Prostate gland (tissue), 2 donors: ENCODE results near the gene PTPRD. TPM values are rescaled to one million over a fixed set of nuclear protein-coding genes. Genes with fewer than 3 reads are reported as not detected.

ENCODE experiments used
- DNase-seq: peaks from one replicate; pipeline ENCODE4 v3.0.0-alpha.2; 2019; ENCODE audit warnings: low spot score
- H3K27ac ChIP-seq, 2 donors: fragments of 200-600 bp; sonication (generic); 2 replicates each; pipeline ENCODE4 v1.5.1; 2017 to 2019
- H3K27me3 ChIP-seq: fragments of 200-600 bp; sonication (generic); replicated peaks from 2 replicates; pipeline ENCODE4 v1.5.1; 2019; ENCODE audit not compliant: insufficient read depth
- H3K36me3 ChIP-seq, 2 donors: fragments of 200-600 bp; sonication (generic); 1 replicate in 1 of 2; 2 replicates in 1 of 2; pipeline versions ENCODE4 v1.5.1 to v1.8.1; 2017 to 2019
- H3K4me1 ChIP-seq: fragments of 200-600 bp; sonication (generic); replicated peaks from 2 replicates; pipeline ENCODE4 v1.5.1; 2019
- H3K4me3 ChIP-seq, 2 donors: fragments of 200-600 bp; sonication (generic); 2 replicates each; pipeline ENCODE4 v1.5.1; 2017 to 2019
- H3K9me3 ChIP-seq: fragments of 200-600 bp; sonication (generic); 2 replicates; pipeline ENCODE4 v1.5.1; 2017
- POLR2A ChIP-seq: fragments of 450-650 bp; IDR thresholded peaks from one replicate; pipeline ENCODE4 v1.6.1; 2016; ENCODE audit warnings: antibody characterized with exemption, mild to moderate bottlenecking
- POLR2AphosphoS5 ChIP-seq: sonication (generic); formaldehyde crosslinking; IDR thresholded peaks from one replicate; pipeline ENCODE4 v1.6.1; 2017; ENCODE audit warnings: antibody characterized with exemption
- WGBS: methylation state at CpG from one replicate; pipeline ENCODE4 v1.1.5; 2018; 5-methylcytosine and 5-hydroxymethylcytosine counted together
- intact Hi-C: fragments of 100-400 bp; cut with DNase I; formaldehyde crosslinking; loops from one replicate; pipeline ENCODE4 v1.14.2; 2022
- total RNA-seq, 2 donors: library from RNA; depleted of rRNA; stranded (reverse); fragments of >200 nt; gene quantifications; one replicate each; pipeline ENCODE4 v1.1.0, GENCODE V29; 2016
- TF ChIP-seq, protein P1 (sequence below), 4 experiments: fragments of 200-600 bp in 2 of 4; fragments of 450-650 bp in 2 of 4; sonication (generic) in 2 of 4; IDR thresholded peaks; 1 replicate in 3 of 4; 2 replicates in 1 of 4; pipeline ENCODE4 v1.5.1; 2016 to 2019; ENCODE audit warnings: antibody characterized with exemption in 4 of 4, mild to moderate bottlenecking in 2 of 4, moderate library complexity in 2 of 4

PTPRD gene
- total RNA-seq, 2 donors from 2014 or later = 5.8 to 23.1 TPM

DNA sequence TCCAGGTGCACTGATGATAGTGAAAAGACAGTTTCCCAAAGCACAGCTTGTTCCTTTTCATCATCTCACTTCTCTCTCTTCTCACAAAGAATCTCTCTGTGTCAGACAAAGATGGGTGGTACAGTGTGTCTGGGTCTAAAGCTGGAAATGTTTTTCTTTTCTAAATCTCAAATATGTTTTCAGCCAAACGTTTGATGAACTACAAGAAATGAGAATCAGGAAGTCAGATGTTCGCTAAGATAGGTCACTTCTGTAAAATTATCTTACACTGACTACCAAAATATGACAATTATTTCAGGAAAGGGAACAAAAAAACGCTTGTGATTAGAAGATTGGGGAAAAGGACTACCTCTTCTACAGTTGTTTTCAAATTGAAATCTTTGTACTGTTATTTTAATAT is 708.8 kb downstream of the PTPRD start:
- H3K27me3 ChIP-seq = no peaks in the 10 kb centered on the region
- TF ChIP-seq, protein P1, sequence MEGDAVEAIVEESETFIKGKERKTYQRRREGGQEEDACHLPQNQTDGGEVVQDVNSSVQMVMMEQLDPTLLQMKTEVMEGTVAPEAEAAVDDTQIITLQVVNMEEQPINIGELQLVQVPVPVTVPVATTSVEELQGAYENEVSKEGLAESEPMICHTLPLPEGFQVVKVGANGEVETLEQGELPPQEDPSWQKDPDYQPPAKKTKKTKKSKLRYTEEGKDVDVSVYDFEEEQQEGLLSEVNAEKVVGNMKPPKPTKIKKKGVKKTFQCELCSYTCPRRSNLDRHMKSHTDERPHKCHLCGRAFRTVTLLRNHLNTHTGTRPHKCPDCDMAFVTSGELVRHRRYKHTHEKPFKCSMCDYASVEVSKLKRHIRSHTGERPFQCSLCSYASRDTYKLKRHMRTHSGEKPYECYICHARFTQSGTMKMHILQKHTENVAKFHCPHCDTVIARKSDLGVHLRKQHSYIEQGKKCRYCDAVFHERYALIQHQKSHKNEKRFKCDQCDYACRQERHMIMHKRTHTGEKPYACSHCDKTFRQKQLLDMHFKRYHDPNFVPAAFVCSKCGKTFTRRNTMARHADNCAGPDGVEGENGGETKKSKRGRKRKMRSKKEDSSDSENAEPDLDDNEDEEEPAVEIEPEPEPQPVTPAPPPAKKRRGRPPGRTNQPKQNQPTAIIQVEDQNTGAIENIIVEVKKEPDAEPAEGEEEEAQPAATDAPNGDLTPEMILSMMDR (IDR thresholded peaks at IDR 0.05) = no peak
- no peak for TF ChIP-seq POLR2AphosphoS5
- no peak for TF ChIP-seq POLR2A
- DNase-seq = no peak
- no peaks in the 10 kb centered on the region for H3K36me3 ChIP-seq
- intact Hi-C loops = no loop called here
- no peak overlapping the region for H3K27ac ChIP-seq
- H3K4me1 ChIP-seq = no peaks in the 10 kb centered on the region
- no peak overlapping the region for H3K4me3 ChIP-seq
- H3K9me3 ChIP-seq = no peaks in the 10 kb centered on the region
- 43% methylated on average over 3 of the region's 3 CpGs for WGBS

DNA sequence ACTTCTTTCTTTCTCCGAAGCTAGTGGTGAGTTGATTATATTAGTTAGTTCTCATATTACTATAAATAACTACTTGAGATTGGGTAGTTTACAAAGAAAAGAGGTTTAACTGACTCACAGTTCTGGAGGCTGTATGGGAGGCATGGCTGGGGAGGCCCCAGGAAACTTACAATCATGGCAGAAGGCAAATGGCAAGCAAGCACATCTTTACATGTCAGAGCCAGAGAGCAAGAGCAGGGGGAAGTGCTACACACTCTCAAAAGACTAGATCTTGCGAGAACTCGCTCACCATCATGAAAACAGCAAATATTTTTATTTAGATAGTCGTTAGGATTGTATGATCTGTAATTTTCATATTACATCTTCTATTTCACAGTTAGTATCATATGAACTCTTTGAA is 711.2 kb downstream of the PTPRD start:
- H3K36me3 ChIP-seq = no peaks in the 10 kb centered on the region
- H3K27me3 ChIP-seq = no peaks in the 10 kb centered on the region
- H3K4me1 ChIP-seq = no peaks in the 10 kb centered on the region
- H3K9me3 ChIP-seq = no peaks in the 10 kb centered on the region
- intact Hi-C loops = no loop called here
- no peak overlapping the region for H3K4me3 ChIP-seq
- H3K27ac ChIP-seq = no peak overlapping the region
- WGBS = 53% methylated on average over 4 of the region's 4 CpGs
- TF ChIP-seq, protein P1 (IDR thresholded peaks at IDR 0.05) = no peak
- no peak for DNase-seq

- no peaks in the 10 kb centered on the region for H3K36me3 ChIP-seq
- no peak overlapping the region for H3K27ac ChIP-seq
- H3K9me3 ChIP-seq = no peaks in the 10 kb centered on the region
- DNase-seq = no peak
- TF ChIP-seq POLR2AphosphoS5 (no peak), POLR2A (no peak)
- TF ChIP-seq, protein P1 (IDR thresholded peaks at IDR 0.05) = no peak
- WGBS = 30% methylated on average over 1 of the region's 1 CpG
- no peaks in the 10 kb centered on the region for H3K4me1 ChIP-seq
- intact Hi-C loops = no loop called here
- no peaks in the 10 kb centered on the region for H3K27me3 ChIP-seq
- H3K4me3 ChIP-seq = no peak overlapping the region
These were observed 719.0 kb downstream of the PTPRD start for GRCh38 chr9:9893837-9894236.

DNA sequence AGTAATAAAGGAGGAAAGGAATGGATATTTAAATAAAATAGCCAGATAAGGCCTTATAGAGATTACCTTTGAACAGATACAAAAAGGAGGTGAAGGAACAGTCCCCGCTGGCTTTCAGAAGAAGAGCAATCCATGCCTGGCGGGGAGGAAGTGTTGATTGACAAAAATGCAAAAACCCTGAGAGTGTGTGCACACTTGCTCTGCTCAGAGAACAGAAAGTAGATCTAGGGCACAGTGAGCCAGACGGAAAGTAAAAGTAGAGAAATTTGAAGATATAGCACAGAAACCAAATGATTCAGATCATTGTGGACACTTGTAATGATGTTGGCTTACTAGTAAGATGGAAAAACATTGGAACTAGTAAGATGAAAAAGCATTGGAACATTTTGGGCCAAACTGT is 720.6 kb downstream of the PTPRD start:
- WGBS = 87% methylated on average over 3 of the region's 3 CpGs
- Histone ChIP-seq H3K36me3 (no peaks in the 10 kb centered on the region), H3K27ac (no peak overlapping the region), H3K27me3 (no peaks in the 10 kb centered on the region), H3K4me3 (no peak overlapping the region), H3K9me3 (no peaks in the 10 kb centered on the region), H3K4me1 (no peaks in the 10 kb centered on the region)
- TF ChIP-seq, protein P1 (IDR thresholded peaks at IDR 0.05) = no peak
- no peak for TF ChIP-seq POLR2A
- no peak for TF ChIP-seq POLR2AphosphoS5
- intact Hi-C loops = no loop called here
- no peak for DNase-seq

DNA sequence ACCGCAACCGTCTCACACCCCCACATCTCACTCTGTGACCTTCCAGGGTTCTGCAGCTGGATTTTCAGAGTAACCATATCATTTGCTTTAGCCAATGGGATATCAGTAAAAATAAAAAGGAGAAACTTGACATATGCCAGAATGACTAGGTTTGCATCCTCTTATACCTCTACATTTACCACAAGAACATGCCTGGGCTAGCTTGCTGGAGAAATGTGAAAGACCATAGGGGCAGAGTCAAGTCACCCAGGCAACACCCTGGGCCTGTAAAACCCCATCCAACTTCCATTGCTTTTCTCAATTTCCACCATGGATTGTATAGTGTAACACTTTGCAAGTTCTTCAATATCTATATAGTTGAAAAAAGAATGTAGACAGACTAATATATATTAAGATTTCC is 731.1 kb downstream of the PTPRD start:
- no peaks in the 10 kb centered on the region for H3K27me3 ChIP-seq
- no peaks in the 10 kb centered on the region for H3K4me1 ChIP-seq
- no peak for DNase-seq
- no peaks in the 10 kb centered on the region for H3K9me3 ChIP-seq
- H3K4me3 ChIP-seq = no peak overlapping the region
- intact Hi-C loops = no loop called here
- no peaks in the 10 kb centered on the region for H3K36me3 ChIP-seq
- TF ChIP-seq POLR2AphosphoS5 (no peak), POLR2A (no peak)
- TF ChIP-seq, protein P1 (IDR thresholded peaks at IDR 0.05) = no peak
- 96% methylated on average over 2 of the region's 2 CpGs for WGBS
- H3K27ac ChIP-seq = no peak overlapping the region
